SK-N-MC (cell line): ENCODE results near the gene NGLY1.

Experiments used
- EZH2 ChIP-seq: fragments of 200-600 bp; sonication (generic); IDR thresholded peaks from one replicate; pipeline ENCODE4 v1.6.1; 2017; ENCODE audit warnings: antibody characterized with exemption
- FOXP2 ChIP-seq: optimal IDR thresholded peaks from 2 replicates; pipeline ENCODE3; 2011; ENCODE audit warnings: mild to moderate bottlenecking, moderate library complexity; ENCODE audit not compliant: insufficient read depth; ENCODE audit errors: extremely low read length, control extremely low read depth
- POLR2AphosphoS5 ChIP-seq: IDR thresholded peaks from 2 replicates; pipeline ENCODE4 v1.6.1; 2012; ENCODE audit warnings: mild to moderate bottlenecking, low read depth, low read length, borderline replicate concordance

DNA sequence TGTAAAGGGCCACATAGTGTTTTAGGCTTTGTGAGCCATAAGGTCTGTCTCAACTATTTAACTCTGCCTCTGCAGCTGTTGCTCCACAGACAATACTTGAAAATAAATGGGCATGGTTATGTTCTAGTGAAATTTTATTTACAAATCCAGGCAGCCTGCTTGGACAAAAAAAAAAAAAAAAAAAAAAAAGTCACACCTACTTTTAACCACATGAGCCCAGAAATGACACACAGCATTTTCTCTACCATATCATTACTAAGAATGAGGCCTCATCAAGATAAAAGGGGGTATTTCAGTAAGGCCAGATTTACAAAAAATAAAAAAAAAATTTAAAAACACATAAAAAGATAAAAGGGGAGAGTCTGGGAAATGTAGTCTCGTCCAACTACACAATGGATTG lies 1.7 kb upstream of the NGLY1 start:
- TF ChIP-seq EZH2 = no peak
- no peak for TF ChIP-seq POLR2AphosphoS5
- TF ChIP-seq FOXP2 = no peak
